NB4 (cell line): ENCODE measurements around the gene SLC45A1.

Source experiments
- CTCF ChIP-seq: IDR thresholded peaks from one replicate; pipeline ENCODE4 v1.5.1; 2012; ENCODE audit warnings: low read depth, low read length
- MYC ChIP-seq: IDR thresholded peaks from 2 replicates; pipeline ENCODE4 v1.6.1; 2011; ENCODE audit warnings: low read depth, low read length
- TF ChIP-seq, protein P1 (sequence below): IDR thresholded peaks from 2 replicates; pipeline ENCODE4 v1.6.1; 2011; ENCODE audit warnings: low read depth, low read length

- TF ChIP-seq CTCF: no peak
- TF ChIP-seq MYC: no peak
- TF ChIP-seq, protein P1, sequence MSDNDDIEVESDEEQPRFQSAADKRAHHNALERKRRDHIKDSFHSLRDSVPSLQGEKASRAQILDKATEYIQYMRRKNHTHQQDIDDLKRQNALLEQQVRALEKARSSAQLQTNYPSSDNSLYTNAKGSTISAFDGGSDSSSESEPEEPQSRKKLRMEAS: no peak
Measured at GRCh38 chr1:8317647-8318381, at the start of gene SLC45A1.
